ENCODE measurements around the gene STIM1. TPM values are rescaled to one million over a fixed set of nuclear protein-coding genes. Genes with fewer than 3 reads are reported as not detected.
"Not testable (repeated sequence)": the region's sequence is repeated elsewhere in the genome, so short reads cannot be mapped to it uniquely, and the experiment has no call there.

Gene STIM1
- polyA plus RNA-seq, 1 donor, result 121 TPM

GRCh38 chr11:3986301-3986700 is 130.8 kb downstream of the STIM1 start:
- no peak for DNase-seq

GRCh38 chr11:3989276-3989920 is 133.9 kb downstream of the STIM1 start:
- DNase-seq, result no peak

- DNase-seq, result no peak
Observed at GRCh38 chr11:3989921-3990290, 134.4 kb downstream of the STIM1 start.

- no peak for DNase-seq
Observed at GRCh38 chr11:3990406-3990805, 134.9 kb downstream of the STIM1 start.

GRCh38 chr11:3992964-3993363 is 137.5 kb downstream of the STIM1 start:
- no peak for DNase-seq

- DNase-seq, result no peak
Observed at GRCh38 chr11:3994030-3994640, 138.7 kb downstream of the STIM1 start.

GRCh38 chr11:3995307-3995706 is 139.8 kb downstream of the STIM1 start:
- no peak for DNase-seq

GRCh38 chr11:3995949-3996554 is 140.6 kb downstream of the STIM1 start:
- peak; percentile 18 for DNase-seq

- DNase-seq, result no peak
Observed at GRCh38 chr11:3996651-3997050, 141.2 kb downstream of the STIM1 start.

- DNase-seq, result not testable (repeated sequence)
Observed at GRCh38 chr11:4004753-4005152, 149.3 kb downstream of the STIM1 start.

GRCh38 chr11:4006946-4007680 is 151.6 kb downstream of the STIM1 start:
- no peak for DNase-seq

- DNase-seq, result no peak
Observed at GRCh38 chr11:4008116-4008515, 152.7 kb downstream of the STIM1 start.

- not testable (repeated sequence) for DNase-seq
Observed at GRCh38 chr11:4016602-4017001, 161.1 kb downstream of the STIM1 start.

GRCh38 chr11:4017129-4017528 is 161.7 kb downstream of the STIM1 start:
- no peak for DNase-seq

GRCh38 chr11:4018641-4019040 is 163.2 kb downstream of the STIM1 start:
- DNase-seq, result no peak

GRCh38 chr11:4019891-4020290 is 164.4 kb downstream of the STIM1 start:
- DNase-seq, result no peak

GRCh38 chr11:4022669-4023068 is 167.2 kb downstream of the STIM1 start:
- DNase-seq, result no peak

- peak; percentile 36 for DNase-seq
Observed at GRCh38 chr11:4025248-4025966, 169.9 kb downstream of the STIM1 start.

- peak; percentile 23 for DNase-seq
Observed at GRCh38 chr11:4025967-4026324, 170.5 kb downstream of the STIM1 start.

- no peak for DNase-seq
Observed at GRCh38 chr11:4026389-4026788, 170.9 kb downstream of the STIM1 start.

- no peak for DNase-seq
Observed at GRCh38 chr11:4027746-4028145, 172.3 kb downstream of the STIM1 start.

GRCh38 chr11:4030197-4030596 is 174.7 kb downstream of the STIM1 start:
- DNase-seq, result no peak

- no peak for DNase-seq
Observed at GRCh38 chr11:4032097-4032496, 176.6 kb downstream of the STIM1 start.

Data from hindlimb muscle (tissue), 1 donor.